OCI-LY1 (cell line): ENCODE measurements around the gene NSD1.

Experiments used
- H2AFZ ChIP-seq: fragments of 200-600 bp; sonication (generic), shearing (Covaris generic); 2 replicates; pipeline ENCODE4 v1.6.0; 2014; ENCODE audit warnings: antibody characterized with exemption, mild to moderate bottlenecking, low read length
- H3F3A ChIP-seq: fragments of 200-600 bp; sonication (generic), shearing (Covaris generic); 2 replicates; pipeline ENCODE4 v1.6.0; 2014; ENCODE audit warnings: mild to moderate bottlenecking, antibody characterized with exemption, low read length, moderate library complexity; ENCODE audit not compliant: insufficient read depth
- H3K27ac ChIP-seq: fragments of 200-600 bp; sonication (generic); 2 replicates; pipeline ENCODE4 v1.5.1; 2014; ENCODE audit warnings: low read length, mixed run types, mild to moderate bottlenecking, low read depth; ENCODE audit not compliant: poor library complexity, severe bottlenecking
- H3K27me3 ChIP-seq: fragments of 200-600 bp; sonication (generic); 2 replicates; pipeline ENCODE4 v1.6.0; 2014; ENCODE audit warnings: antibody characterized with exemption, mild to moderate bottlenecking, low read length, moderate library complexity; ENCODE audit not compliant: insufficient read depth
- H3K36me3 ChIP-seq: fragments of 200-600 bp; sonication (generic); 2 replicates; pipeline ENCODE4 v1.6.1; 2014; ENCODE audit warnings: mild to moderate bottlenecking, antibody characterized with exemption, low read length, moderate library complexity, mixed read lengths; ENCODE audit not compliant: insufficient read depth
- H3K4me1 ChIP-seq: fragments of 200-600 bp; sonication (generic); 2 replicates; pipeline ENCODE4 v1.5.1; 2014; ENCODE audit warnings: mild to moderate bottlenecking, low read length, moderate library complexity; ENCODE audit not compliant: insufficient read depth, severe bottlenecking
- H3K4me2 ChIP-seq: fragments of 200-600 bp; sonication (generic), shearing (Covaris generic); 2 replicates; pipeline ENCODE4 v1.6.1; 2014; ENCODE audit warnings: low read length
- H3K4me3 ChIP-seq: fragments of 200-600 bp; sonication (generic); 2 replicates; pipeline ENCODE4 v1.5.1; 2014; ENCODE audit warnings: low read length, low read depth, mild to moderate bottlenecking, mixed read lengths; ENCODE audit not compliant: poor library complexity, severe bottlenecking
- H3K79me2 ChIP-seq: fragments of 200-600 bp; shearing (Covaris generic); 2 replicates; pipeline ENCODE4 v1.6.1; 2016; ENCODE audit warnings: mixed run types, low read length, mixed read lengths; ENCODE audit not compliant: insufficient read depth
- H3K9ac ChIP-seq: fragments of 200-600 bp; sonication (generic), shearing (Covaris generic); 2 replicates; pipeline ENCODE4 v1.6.1; 2014; ENCODE audit warnings: mild to moderate bottlenecking, low read length, mixed read lengths
- H3K9me2 ChIP-seq: fragments of 200-600 bp; sonication (generic), shearing (Covaris generic); 2 replicates; pipeline ENCODE4 v1.6.1; 2014; ENCODE audit warnings: low read depth, mild to moderate bottlenecking, low read length, mixed read lengths
- H3K9me3 ChIP-seq: fragments of 200-600 bp; shearing (Covaris generic); 2 replicates; pipeline ENCODE4 v1.6.1; 2014; ENCODE audit warnings: low read length, mixed read lengths
- H4K20me1 ChIP-seq: fragments of 200-600 bp; sonication (generic), shearing (Covaris generic); 2 replicates; pipeline ENCODE4 v1.6.0; 2016; ENCODE audit warnings: mild to moderate bottlenecking, low read length; ENCODE audit not compliant: insufficient read depth
- CTCF ChIP-seq: fragments of 200-600 bp; sonication (generic), shearing (Covaris generic); IDR thresholded peaks from 2 replicates; pipeline ENCODE4 v1.5.1; 2017; ENCODE audit warnings: mild to moderate bottlenecking, antibody characterized with exemption, low read length, moderate library complexity, mixed read lengths
- EZH2 ChIP-seq: fragments of 200-600 bp; sonication (generic), shearing (Covaris generic); IDR thresholded peaks from 2 replicates; pipeline ENCODE4 v1.8.0; 2017; ENCODE audit warnings: borderline replicate concordance, mixed run types, mild to moderate bottlenecking, antibody characterized with exemption, low read length, moderate library complexity, mixed read lengths

Gene NSD1

GRCh38 chr5:177103523-177104253 is 29.9 kb upstream of the NSD1 start:
- TF ChIP-seq CTCF, result no peak
- TF ChIP-seq EZH2, result no peak
- no peaks in the 10 kb centered on the region for H3K9me2 ChIP-seq
- H3F3A ChIP-seq, result no peaks in the 10 kb centered on the region
- no peak overlapping the region for H3K27ac ChIP-seq
- no peak overlapping the region for H3K9ac ChIP-seq
- H3K4me3 ChIP-seq, result no peak overlapping the region
- H4K20me1 ChIP-seq, result no peaks in the 10 kb centered on the region
- peaks cover 5% of the 10 kb centered on the region; the same call in 1 of the 2 replicates for H3K27me3 ChIP-seq
- H2AFZ ChIP-seq, result no peak overlapping the region
- no peaks in the 10 kb centered on the region for H3K79me2 ChIP-seq
- H3K4me1 ChIP-seq, result no peaks in the 10 kb centered on the region
- H3K4me2 ChIP-seq, result no peak overlapping the region
- no peaks in the 10 kb centered on the region for H3K36me3 ChIP-seq
- no peaks in the 10 kb centered on the region for H3K9me3 ChIP-seq

GRCh38 chr5:177105691-177106476 is 27.7 kb upstream of the NSD1 start:
- no peak overlapping the region for H3K27ac ChIP-seq
- H3K9ac ChIP-seq, result no peak overlapping the region
- no peaks in the 10 kb centered on the region for H3K9me2 ChIP-seq
- H3K4me1 ChIP-seq, result no peaks in the 10 kb centered on the region
- no peak for TF ChIP-seq EZH2
- no peak overlapping the region for H2AFZ ChIP-seq
- H3K4me3 ChIP-seq, result no peak overlapping the region
- no peak overlapping the region for H3K4me2 ChIP-seq
- H3K36me3 ChIP-seq, result no peaks in the 10 kb centered on the region
- H3K27me3 ChIP-seq, result peaks cover 5% of the 10 kb centered on the region; the same call in 1 of the 2 replicates
- H3K79me2 ChIP-seq, result no peaks in the 10 kb centered on the region
- no peaks in the 10 kb centered on the region for H3K9me3 ChIP-seq
- H3F3A ChIP-seq, result no peaks in the 10 kb centered on the region
- H4K20me1 ChIP-seq, result no peaks in the 10 kb centered on the region

- Histone ChIP-seq H3K27me3 (peaks cover 5% of the 10 kb centered on the region; the same call in 1 of the 2 replicates), H3K4me2 (no peak overlapping the region), H3K9me2 (no peaks in the 10 kb centered on the region), H3F3A (no peaks in the 10 kb centered on the region), H3K9ac (no peak overlapping the region), H3K4me1 (no peaks in the 10 kb centered on the region), H3K27ac (no peak overlapping the region), H3K36me3 (no peaks in the 10 kb centered on the region), H4K20me1 (no peaks in the 10 kb centered on the region), H3K79me2 (no peaks in the 10 kb centered on the region), H3K4me3 (no peak overlapping the region), H3K9me3 (no peaks in the 10 kb centered on the region), H2AFZ (no peak overlapping the region)
- TF ChIP-seq CTCF (no peak), EZH2 (no peak)
Observed at GRCh38 chr5:177107159-177107558, 26.4 kb upstream of the NSD1 start.
